Measurements from ENCODE around the gene PLD5.
"Not testable (repeated sequence)": the region's sequence is repeated elsewhere in the genome, so short reads cannot be mapped to it uniquely, and the experiment has no call there.

PLD5 gene

GRCh38 chr1:242187816-242188215 is 336.7 kb downstream of the PLD5 start:
- Histone ChIP-seq H3K4me1 (ENCODE audit: insufficient read depth, low read length) (peaks cover 17% of the 10 kb centered on the region), H3K9me3 (ENCODE audit: insufficient read depth, low read depth, low read length) (no peaks in the 10 kb centered on the region), H3K27me3 (ENCODE audit: insufficient read depth, low read length) (no peaks in the 10 kb centered on the region), H3K9ac (ENCODE audit: low read depth, low read length) (no peak overlapping the region), H3K27ac (ENCODE audit: low read depth, low read length) (no peak overlapping the region), H3K4me3 (ENCODE audit: low read length) (no peak overlapping the region), H3K36me3 (ENCODE audit: insufficient read depth, low read length) (no peaks in the 10 kb centered on the region)
- 90% methylated on average over 5 of the region's 5 CpGs for WGBS

DNA sequence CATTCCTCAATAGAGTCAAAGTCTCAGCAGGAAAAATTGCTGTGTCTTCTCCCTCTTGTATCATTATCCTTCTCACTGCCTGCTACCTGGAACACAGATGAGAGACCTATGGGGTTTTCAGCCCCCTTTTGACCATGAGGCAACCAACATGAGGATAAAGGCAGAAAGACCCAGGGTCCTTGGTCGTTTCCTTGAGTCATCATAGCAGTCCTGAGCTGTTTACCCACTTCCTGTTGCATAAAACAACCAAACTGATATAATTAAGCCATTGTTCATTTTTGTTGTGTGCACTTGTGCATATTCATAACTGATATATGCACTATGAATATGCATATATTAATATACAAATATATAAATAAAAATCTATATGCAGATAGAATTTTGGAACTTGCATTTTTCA is 337.3 kb downstream of the PLD5 start:
- Histone ChIP-seq H3K9me3 (ENCODE audit: insufficient read depth, low read depth, low read length) (no peaks in the 10 kb centered on the region), H3K4me1 (ENCODE audit: insufficient read depth, low read length) (peaks cover 17% of the 10 kb centered on the region), H3K9ac (ENCODE audit: low read depth, low read length) (no peak overlapping the region), H3K27ac (ENCODE audit: low read depth, low read length) (no peak overlapping the region), H3K4me3 (ENCODE audit: low read length) (no peak overlapping the region), H3K36me3 (ENCODE audit: insufficient read depth, low read length) (no peaks in the 10 kb centered on the region), H3K27me3 (ENCODE audit: insufficient read depth, low read length) (no peaks in the 10 kb centered on the region)
- WGBS = 94% methylated on average over 1 of the region's 1 CpG

- Histone ChIP-seq H3K9me3 (ENCODE audit: insufficient read depth, low read depth, low read length) (no peaks in the 10 kb centered on the region), H3K4me1 (ENCODE audit: insufficient read depth, low read length) (peaks cover 17% of the 10 kb centered on the region), H3K27me3 (ENCODE audit: insufficient read depth, low read length) (no peaks in the 10 kb centered on the region), H3K9ac (ENCODE audit: low read depth, low read length) (no peak overlapping the region), H3K36me3 (ENCODE audit: insufficient read depth, low read length) (no peaks in the 10 kb centered on the region), H3K4me3 (ENCODE audit: low read length) (no peak overlapping the region), H3K27ac (ENCODE audit: low read depth, low read length) (no peak overlapping the region)
- WGBS = 81% methylated on average over 2 of the region's 3 CpGs
Measured at GRCh38 chr1:242185731-242186130, 338.8 kb downstream of the PLD5 start.

DNA sequence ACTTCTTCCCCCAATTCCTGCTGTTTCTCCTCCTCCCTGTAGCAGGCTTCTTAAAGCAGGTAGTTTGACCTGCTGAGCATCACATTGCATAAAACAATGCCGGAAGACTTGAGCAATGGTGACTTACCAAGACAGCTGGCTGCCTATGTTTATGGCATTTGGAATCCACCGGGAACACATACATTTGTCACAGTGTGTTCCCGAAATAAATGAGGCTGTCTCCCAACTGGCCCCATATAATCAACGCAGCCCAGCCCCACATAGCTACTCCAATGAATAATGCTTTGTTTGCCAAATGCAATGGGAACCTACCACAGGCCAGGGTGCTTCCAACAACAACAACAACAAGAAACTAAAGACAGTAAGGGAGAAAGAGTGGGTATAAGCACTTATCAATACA is 339.5 kb downstream of the PLD5 start:
- H3K4me3 ChIP-seq (ENCODE audit: low read length) = no peak overlapping the region
- H3K27ac ChIP-seq (ENCODE audit: low read depth, low read length) = no peak overlapping the region
- H3K4me1 ChIP-seq (ENCODE audit: insufficient read depth, low read length) = peaks cover 24% of the 10 kb centered on the region
- 61% methylated on average over 4 of the region's 4 CpGs for WGBS
- no peaks in the 10 kb centered on the region for H3K27me3 ChIP-seq (ENCODE audit: insufficient read depth, low read length)
- no peak overlapping the region for H3K9ac ChIP-seq (ENCODE audit: low read depth, low read length)
- no peaks in the 10 kb centered on the region for H3K36me3 ChIP-seq (ENCODE audit: insufficient read depth, low read length)
- H3K9me3 ChIP-seq (ENCODE audit: insufficient read depth, low read depth, low read length) = no peaks in the 10 kb centered on the region

- not testable (repeated sequence) for H3K36me3 ChIP-seq (ENCODE audit: insufficient read depth, low read length); H3K9me3 ChIP-seq (ENCODE audit: insufficient read depth, low read depth, low read length); H3K27me3 ChIP-seq (ENCODE audit: insufficient read depth, low read length); H3K9ac ChIP-seq (ENCODE audit: low read depth, low read length); H3K4me3 ChIP-seq (ENCODE audit: low read length); H3K27ac ChIP-seq (ENCODE audit: low read depth, low read length)
- peaks cover 34% of the 10 kb centered on the region for H3K4me1 ChIP-seq (ENCODE audit: insufficient read depth, low read length)
- 74% methylated on average over 4 of the region's 5 CpGs for WGBS
Measured at GRCh38 chr1:242179767-242180166, 344.7 kb downstream of the PLD5 start.

- Histone ChIP-seq H3K4me1 (ENCODE audit: insufficient read depth, low read length) (peaks cover 31% of the 10 kb centered on the region), H3K27me3 (ENCODE audit: insufficient read depth, low read length) (no peaks in the 10 kb centered on the region), H3K9me3 (ENCODE audit: insufficient read depth, low read depth, low read length) (no peaks in the 10 kb centered on the region), H3K9ac (ENCODE audit: low read depth, low read length) (no peak overlapping the region), H3K4me3 (ENCODE audit: low read length) (no peak overlapping the region), H3K36me3 (ENCODE audit: insufficient read depth, low read length) (no peaks in the 10 kb centered on the region), H3K27ac (ENCODE audit: low read depth, low read length) (peak overlapping the region; percentile 52)
- 33% methylated on average over 8 of the region's 8 CpGs for WGBS
Measured at GRCh38 chr1:242178924-242179708, 345.4 kb downstream of the PLD5 start.

- peak overlapping the region; percentile 36 for H3K27ac ChIP-seq (ENCODE audit: low read depth, low read length)
- no peaks in the 10 kb centered on the region for H3K36me3 ChIP-seq (ENCODE audit: insufficient read depth, low read length)
- no peaks in the 10 kb centered on the region for H3K9me3 ChIP-seq (ENCODE audit: insufficient read depth, low read depth, low read length)
- H3K27me3 ChIP-seq (ENCODE audit: insufficient read depth, low read length) = no peaks in the 10 kb centered on the region
- H3K9ac ChIP-seq (ENCODE audit: low read depth, low read length) = no peak overlapping the region
- no peak overlapping the region for H3K4me3 ChIP-seq (ENCODE audit: low read length)
- peaks cover 31% of the 10 kb centered on the region for H3K4me1 ChIP-seq (ENCODE audit: insufficient read depth, low read length)
- WGBS = no CpG with 5 or more reads among the region's 2 CpGs
Measured at GRCh38 chr1:242178436-242178835, 346.1 kb downstream of the PLD5 start.

DNA sequence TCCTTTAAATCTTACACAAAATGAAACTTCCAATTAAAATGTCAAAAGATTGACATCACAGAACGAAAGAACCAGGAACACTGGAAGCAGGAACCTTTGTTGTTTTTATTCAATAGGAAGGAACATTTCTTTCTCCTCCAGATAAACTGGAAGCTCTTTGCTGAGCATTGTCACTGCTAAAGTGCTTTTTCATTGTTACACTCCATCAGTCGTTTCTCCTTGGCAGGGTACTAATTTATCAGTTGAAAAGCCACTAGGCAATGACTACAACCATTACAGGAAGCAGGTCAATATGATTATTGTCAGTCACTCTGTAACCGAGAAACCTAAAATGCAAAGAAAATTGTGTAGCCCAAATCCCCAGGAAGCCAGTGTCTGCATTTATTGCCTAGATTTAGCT is 362.4 kb downstream of the PLD5 start:
- WGBS = 80% methylated on average over 3 of the region's 3 CpGs
- 0 out of 2 replicates have a peak, but pooled peaks cover 2% of the 10 kb centered on the region for H3K9me3 ChIP-seq (ENCODE audit: insufficient read depth, low read depth, low read length)

DNA sequence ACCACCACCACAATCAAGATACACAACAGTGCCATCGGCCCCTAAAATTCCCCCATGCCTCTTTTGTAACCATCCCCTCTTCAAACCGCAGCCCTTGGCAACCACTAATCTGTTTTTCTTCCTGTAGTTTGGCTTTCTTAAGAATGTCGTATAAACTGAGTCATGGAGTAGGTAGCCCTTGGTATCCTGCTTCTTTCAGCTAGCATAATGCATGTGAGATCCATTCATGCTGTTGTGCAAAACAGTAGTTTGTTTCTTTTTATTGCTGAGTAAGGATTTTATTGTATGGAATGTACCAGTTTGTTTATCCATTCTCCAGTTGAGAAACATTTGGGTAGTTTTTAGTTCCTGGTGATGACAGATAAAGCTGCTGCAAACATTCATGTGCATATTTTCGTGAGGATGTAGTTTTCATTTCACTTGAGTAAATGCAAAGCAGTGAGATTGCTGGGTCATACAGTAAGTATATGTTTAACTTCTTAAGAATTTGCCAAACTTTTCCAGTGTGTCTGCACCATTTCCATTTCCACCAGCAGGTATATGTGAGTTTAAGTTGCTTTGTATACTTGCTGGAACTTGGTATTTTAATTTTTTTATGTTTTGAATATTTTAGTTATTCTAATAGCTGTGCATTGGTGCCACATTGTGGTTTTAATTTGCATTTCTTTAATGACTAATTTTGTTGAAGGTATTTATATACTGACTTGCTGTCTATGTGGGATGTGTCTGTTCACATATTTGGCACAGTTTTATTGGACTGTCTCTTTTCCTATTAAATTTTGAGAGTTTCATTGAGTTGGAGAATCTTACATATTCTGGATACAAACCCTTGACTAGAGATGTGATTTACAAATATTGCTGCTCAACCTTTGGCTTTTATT is 377.2 kb downstream of the PLD5 start:
- Histone ChIP-seq H3K4me3 (ENCODE audit: low read length) (no peak overlapping the region), H3K36me3 (ENCODE audit: insufficient read depth, low read length) (no peaks in the 10 kb centered on the region), H3K9me3 (ENCODE audit: insufficient read depth, low read depth, low read length) (no peaks in the 10 kb centered on the region), H3K4me1 (ENCODE audit: insufficient read depth, low read length) (peaks cover 20% of the 10 kb centered on the region), H3K27ac (ENCODE audit: low read depth, low read length) (no peak overlapping the region), H3K9ac (ENCODE audit: low read depth, low read length) (no peak overlapping the region), H3K27me3 (ENCODE audit: insufficient read depth, low read length) (no peaks in the 10 kb centered on the region)
- 68% methylated on average over 4 of the region's 4 CpGs for WGBS

More for the DNA sequence above, 362.4 kb downstream of the PLD5 start:
- Histone ChIP-seq H3K4me3 (ENCODE audit: low read length) (no peak overlapping the region), H3K36me3 (ENCODE audit: insufficient read depth, low read length) (no peaks in the 10 kb centered on the region), H3K9ac (ENCODE audit: low read depth, low read length) (no peak overlapping the region), H3K27ac (ENCODE audit: low read depth, low read length) (no peak overlapping the region), H3K27me3 (ENCODE audit: insufficient read depth, low read length) (no peaks in the 10 kb centered on the region), H3K4me1 (ENCODE audit: insufficient read depth, low read length) (peaks cover 18% of the 10 kb centered on the region)

DNA sequence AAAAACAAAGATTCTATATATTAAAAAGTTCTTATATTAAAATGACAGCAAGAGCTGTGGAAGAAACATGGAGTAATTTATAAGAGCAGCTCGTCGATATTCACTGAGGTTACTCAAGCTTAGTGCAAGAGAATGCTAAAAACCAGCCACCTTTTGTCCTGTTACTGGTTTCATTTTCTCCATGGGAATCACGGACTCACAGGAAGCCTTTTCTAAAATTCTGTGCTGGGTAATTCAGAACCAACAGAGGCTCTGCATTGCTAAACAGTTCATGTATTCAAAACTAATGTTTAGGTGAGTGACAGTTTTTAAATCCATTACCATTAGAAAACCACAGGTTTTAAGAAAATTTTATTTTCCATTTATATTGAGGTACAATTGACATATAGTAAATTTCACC is 377.8 kb downstream of the PLD5 start:
- H3K27me3 ChIP-seq (ENCODE audit: insufficient read depth, low read length) = no peaks in the 10 kb centered on the region
- H3K27ac ChIP-seq (ENCODE audit: low read depth, low read length) = peak overlapping the region; percentile 15; the same call in 1 of the 2 replicates
- H3K9ac ChIP-seq (ENCODE audit: low read depth, low read length) = no peak overlapping the region
- H3K4me3 ChIP-seq (ENCODE audit: low read length) = no peak overlapping the region
- no peaks in the 10 kb centered on the region for H3K9me3 ChIP-seq (ENCODE audit: insufficient read depth, low read depth, low read length)
- WGBS = 58% methylated on average over 3 of the region's 3 CpGs
- H3K36me3 ChIP-seq (ENCODE audit: insufficient read depth, low read length) = no peaks in the 10 kb centered on the region
- peaks cover 20% of the 10 kb centered on the region for H3K4me1 ChIP-seq (ENCODE audit: insufficient read depth, low read length)

DNA sequence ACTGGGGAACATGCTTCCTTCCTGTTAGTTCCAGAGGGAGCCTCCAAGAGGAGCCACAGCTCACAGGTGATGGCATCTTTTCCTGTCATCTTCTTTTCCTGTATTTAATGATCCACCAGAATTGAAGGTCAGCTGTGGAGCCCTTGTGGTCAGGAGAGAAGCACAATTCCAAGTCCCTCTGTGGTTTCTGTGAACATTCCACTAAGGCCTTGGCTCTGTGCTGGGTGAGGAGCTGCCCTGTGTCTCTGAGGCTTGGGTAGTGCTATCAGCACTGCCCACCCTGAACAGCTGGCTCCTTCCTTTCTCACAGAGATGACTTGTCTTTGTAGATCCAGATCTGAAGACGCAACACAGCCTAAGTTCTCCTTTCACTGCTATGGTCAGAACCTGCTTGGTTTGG is 383.7 kb downstream of the PLD5 start:
- Histone ChIP-seq H3K9ac (ENCODE audit: low read depth, low read length) (no peak overlapping the region), H3K4me3 (ENCODE audit: low read length) (no peak overlapping the region), H3K27ac (ENCODE audit: low read depth, low read length) (no peak overlapping the region), H3K27me3 (ENCODE audit: insufficient read depth, low read length) (no peaks in the 10 kb centered on the region), H3K4me1 (ENCODE audit: insufficient read depth, low read length) (no peaks in the 10 kb centered on the region), H3K36me3 (ENCODE audit: insufficient read depth, low read length) (no peaks in the 10 kb centered on the region), H3K9me3 (ENCODE audit: insufficient read depth, low read depth, low read length) (peaks cover 9% of the 10 kb centered on the region; the same call in 1 of the 2 replicates)
- 97% methylated on average over 1 of the region's 1 CpG for WGBS

All from HUES64 (cell line).